Hepatocyte (in vitro differentiated cells): ENCODE measurements around the gene QRICH2. TPM values are rescaled to one million over a fixed set of nuclear protein-coding genes. Genes with fewer than 3 reads are reported as not detected.

ENCODE experiments used
- DNase-seq: peaks from one replicate; pipeline ENCODE4 v3.0.0-alpha.2; 2016; ENCODE audit warnings: low spot score
- H2AFZ ChIP-seq: fragments of 200-600 bp; sonication (generic); 2 replicates; pipeline ENCODE4 v1.6.0; 2016; ENCODE audit warnings: antibody characterized with exemption, mild to moderate bottlenecking
- H3K27ac ChIP-seq: fragments of 200-600 bp; sonication (generic); 2 replicates; pipeline ENCODE4 v1.5.1; 2016; ENCODE audit warnings: mild to moderate bottlenecking
- H3K27me3 ChIP-seq: fragments of 200-600 bp; sonication (generic); 2 replicates; pipeline ENCODE4 v1.6.1; 2016
- H3K36me3 ChIP-seq: fragments of 200-600 bp; sonication (generic); replicated peaks from 2 replicates; pipeline ENCODE4 v1.5.1; 2016; ENCODE audit warnings: low read depth; ENCODE audit not compliant: insufficient read depth
- H3K4me1 ChIP-seq: fragments of 200-600 bp; sonication (generic); 2 replicates; pipeline ENCODE4 v1.5.1; 2016; ENCODE audit warnings: mild to moderate bottlenecking, moderate library complexity; ENCODE audit not compliant: insufficient read depth
- H3K4me2 ChIP-seq: fragments of 200-600 bp; sonication (generic); 2 replicates; pipeline ENCODE4 v1.6.0; 2016
- H3K4me3 ChIP-seq: fragments of 200-600 bp; sonication (generic); 2 replicates; pipeline ENCODE4 v1.5.1; 2016; ENCODE audit warnings: mild to moderate bottlenecking
- H3K79me2 ChIP-seq: fragments of 200-600 bp; sonication (generic); 2 replicates; pipeline ENCODE4 v1.6.0; 2017; ENCODE audit warnings: mild to moderate bottlenecking
- H3K9me2 ChIP-seq: fragments of 200-600 bp; sonication (generic); replicated peaks from 2 replicates; pipeline ENCODE4 v1.6.0; 2017; ENCODE audit warnings: mild to moderate bottlenecking; ENCODE audit not compliant: insufficient read depth
- H3K9me3 ChIP-seq: fragments of 200-600 bp; sonication (generic); 2 replicates; pipeline ENCODE4 v1.5.1; 2016; ENCODE audit warnings: low read depth, mild to moderate bottlenecking
- H4K20me1 ChIP-seq: fragments of 200-600 bp; sonication (generic); 2 replicates; pipeline ENCODE4 v1.6.0; 2016; ENCODE audit warnings: mild to moderate bottlenecking; ENCODE audit not compliant: insufficient read depth, poor library complexity, severe bottlenecking
- EZH2 ChIP-seq: fragments of 200-600 bp; sonication (generic); IDR thresholded peaks from 2 replicates; pipeline ENCODE4 v1.6.1; 2016; ENCODE audit warnings: antibody characterized with exemption, mild to moderate bottlenecking, borderline replicate concordance
- EZH2phosphoT487 ChIP-seq: fragments of 200-600 bp; sonication (generic); IDR thresholded peaks from one replicate; pipeline ENCODE4 v1.6.1; 2018; ENCODE audit warnings: antibody characterized with exemption, mild to moderate bottlenecking, low read depth, moderate library complexity; ENCODE audit not compliant: unreplicated experiment, severe bottlenecking
- WGBS: methylation state at CpG from one replicate; pipeline ENCODE4 v1.1.6; 2016; ENCODE audit warnings: low lambda C conversion rate; ENCODE audit errors: missing lambda C conversion rate; 5-methylcytosine and 5-hydroxymethylcytosine counted together
- polyA plus RNA-seq: library from polyadenylated mRNA; unstranded; fragments of >200 nt; fragmentation: Nextera tagmentation; extraction: Ambion mirVana; gene quantifications from 2 replicates; pipeline ENCODE4 v1.2.1, GENCODE V29; 2016
- total RNA-seq: library from RNA; depleted of rRNA; stranded (reverse); fragments of >200 nt; gene quantifications from 2 replicates; pipeline ENCODE4 v1.2.3, GENCODE V29; 2014
- TF ChIP-seq, protein P1 (sequence below): fragments of 200-600 bp; sonication (generic); IDR thresholded peaks from 2 replicates; pipeline ENCODE4 v1.5.1; 2016; ENCODE audit warnings: antibody characterized with exemption, mild to moderate bottlenecking; ENCODE audit not compliant: poor library complexity

Gene QRICH2
- total and polyA plus RNA-seq, 2 experiments from 2014 or later = 2.3 to 2.8 TPM

DNA sequence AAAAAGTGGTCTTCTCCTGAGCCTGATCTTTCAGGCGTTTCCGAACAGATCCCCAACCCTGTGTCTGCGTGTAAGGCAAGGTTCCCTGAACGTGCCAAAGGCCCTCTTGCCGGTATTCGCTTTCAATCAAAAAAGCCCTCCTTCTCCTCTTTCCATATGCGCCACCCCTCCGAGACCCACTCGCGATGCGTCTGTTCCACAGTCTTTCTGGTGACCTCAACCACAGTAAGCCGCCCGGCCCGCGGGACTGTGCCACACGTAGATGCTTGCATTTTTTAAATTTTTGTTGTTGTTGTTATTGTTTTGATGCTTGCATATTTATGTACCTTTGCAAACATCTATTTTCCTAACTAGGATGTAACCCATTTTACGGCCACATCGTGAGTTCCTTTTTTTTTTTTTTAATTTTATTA lies 46.2 kb upstream of the QRICH2 start:
- Histone ChIP-seq H3K4me2 (peak overlapping the region; percentile 99), H3K36me3 (no peaks in the 10 kb centered on the region), H2AFZ (peak overlapping the region; percentile 90), H3K9me3 (no peaks in the 10 kb centered on the region), H3K4me1 (peaks cover 6% of the 10 kb centered on the region), H4K20me1 (no peaks in the 10 kb centered on the region), H3K79me2 (peaks cover 35% of the 10 kb centered on the region), H3K9me2 (no peaks in the 10 kb centered on the region), H3K27me3 (no peaks in the 10 kb centered on the region), H3K4me3 (peak overlapping the region; percentile 67), H3K27ac (no peak overlapping the region)
- DNase-seq = no peak
- 9% methylated on average over 18 of the region's 18 CpGs for WGBS
- TF ChIP-seq EZH2 = no peak
- TF ChIP-seq, protein P1, sequence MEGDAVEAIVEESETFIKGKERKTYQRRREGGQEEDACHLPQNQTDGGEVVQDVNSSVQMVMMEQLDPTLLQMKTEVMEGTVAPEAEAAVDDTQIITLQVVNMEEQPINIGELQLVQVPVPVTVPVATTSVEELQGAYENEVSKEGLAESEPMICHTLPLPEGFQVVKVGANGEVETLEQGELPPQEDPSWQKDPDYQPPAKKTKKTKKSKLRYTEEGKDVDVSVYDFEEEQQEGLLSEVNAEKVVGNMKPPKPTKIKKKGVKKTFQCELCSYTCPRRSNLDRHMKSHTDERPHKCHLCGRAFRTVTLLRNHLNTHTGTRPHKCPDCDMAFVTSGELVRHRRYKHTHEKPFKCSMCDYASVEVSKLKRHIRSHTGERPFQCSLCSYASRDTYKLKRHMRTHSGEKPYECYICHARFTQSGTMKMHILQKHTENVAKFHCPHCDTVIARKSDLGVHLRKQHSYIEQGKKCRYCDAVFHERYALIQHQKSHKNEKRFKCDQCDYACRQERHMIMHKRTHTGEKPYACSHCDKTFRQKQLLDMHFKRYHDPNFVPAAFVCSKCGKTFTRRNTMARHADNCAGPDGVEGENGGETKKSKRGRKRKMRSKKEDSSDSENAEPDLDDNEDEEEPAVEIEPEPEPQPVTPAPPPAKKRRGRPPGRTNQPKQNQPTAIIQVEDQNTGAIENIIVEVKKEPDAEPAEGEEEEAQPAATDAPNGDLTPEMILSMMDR = no peak

DNA sequence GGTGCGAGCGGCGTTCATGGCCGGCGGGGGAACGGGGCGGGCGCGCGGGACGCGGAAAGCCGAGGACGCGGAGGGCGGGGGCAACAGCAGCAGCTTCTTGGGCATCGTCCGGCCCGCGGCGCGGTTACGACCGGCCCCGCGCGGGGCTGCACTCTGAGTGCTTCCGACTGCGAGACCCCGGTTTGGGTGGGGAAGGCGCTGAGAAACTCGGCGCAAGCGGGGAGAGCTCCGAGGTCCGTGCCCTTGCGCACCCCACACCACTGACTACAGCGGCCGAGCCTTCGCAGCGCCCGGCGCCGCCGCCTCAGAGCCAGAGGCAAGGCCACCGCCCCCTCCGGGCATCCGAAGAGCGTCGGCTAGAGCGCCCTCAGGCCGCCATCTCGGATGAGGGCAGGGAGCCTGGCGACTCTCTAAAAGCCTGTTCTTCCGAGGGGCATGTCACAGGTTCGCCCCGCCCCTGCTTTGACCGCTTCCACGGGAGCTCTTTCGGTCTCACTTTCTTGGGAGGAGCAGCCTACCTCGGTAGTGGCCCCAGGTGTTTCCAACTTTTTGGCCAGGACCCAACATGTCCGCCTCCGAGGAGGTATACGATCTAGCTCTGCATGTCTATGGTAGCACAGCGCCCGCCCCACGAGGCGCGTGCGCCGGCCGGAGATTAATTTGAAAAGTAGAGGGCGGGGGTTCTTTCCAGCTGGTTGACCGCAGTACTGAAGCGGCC lies 45.7 kb upstream of the QRICH2 start, which contains the start of gene PRPSAP1:
PRPSAP1 (minus strand) TSS at position 318 of the 718 bp plus-strand sequence; CDS start at position 105, 213 bp downstream.
- Histone ChIP-seq H3K9me2 (no peaks in the 10 kb centered on the region), H3K4me1 (peaks cover 6% of the 10 kb centered on the region), H3K27me3 (no peaks in the 10 kb centered on the region), H2AFZ (peak within 1 kb of the TSS; percentile 90), H3K4me3 (peak within 1 kb of the TSS; percentile 67), H3K79me2 (peaks cover 41% of the 10 kb centered on the region), H3K4me2 (peak within 1 kb of the TSS; percentile 99), H3K36me3 (no peaks in the 10 kb centered on the region), H3K9me3 (no peaks in the 10 kb centered on the region), H3K27ac (peak within 1 kb of the TSS; percentile 98), H4K20me1 (no peaks in the 10 kb centered on the region)
- peak; percentile 95 for DNase-seq
- TF ChIP-seq EZH2phosphoT487 = no peak
- TF ChIP-seq, protein P1 = no peak
- TF ChIP-seq EZH2 = no peak
- WGBS = 1% methylated on average over 59 of the region's 75 CpGs

- Histone ChIP-seq H3K27me3 (no peaks in the 10 kb centered on the region), H3K79me2 (peaks cover 43% of the 10 kb centered on the region), H3K9me3 (no peaks in the 10 kb centered on the region), H3K36me3 (no peaks in the 10 kb centered on the region), H3K27ac (peak overlapping the region; percentile 98), H2AFZ (peak overlapping the region; percentile 90), H3K4me1 (peaks cover 6% of the 10 kb centered on the region), H3K4me2 (peak overlapping the region; percentile 99), H4K20me1 (peaks cover 2% of the 10 kb centered on the region), H3K9me2 (no peaks in the 10 kb centered on the region), H3K4me3 (peak overlapping the region; percentile 67)
- 2% methylated on average over 25 of the region's 51 CpGs for WGBS
- TF ChIP-seq EZH2 = no peak
- no peak for TF ChIP-seq EZH2phosphoT487
- TF ChIP-seq, protein P1 = no peak
- peak; percentile 45 for DNase-seq
Observed at GRCh38 chr17:76353004-76353598, 45.0 kb upstream of the QRICH2 start.
